Thyroid gland (tissue), 4 donors: Measurements from ENCODE around the gene KIF18A.

Experiments used
- POLR2A ChIP-seq, 2 donors: fragments of 450-650 bp; IDR thresholded peaks; one replicate each; pipeline ENCODE4 v1.6.1; 2017; ENCODE audit warnings: antibody characterized with exemption in 2 of 2, mild to moderate bottlenecking in 2 of 2, moderate library complexity in 1 of 2
- TF ChIP-seq, protein P1 (sequence below), 6 experiments: fragments of 200-600 bp in 3 of 6; fragments of 450-650 bp in 3 of 6; sonication (generic) in 3 of 6; IDR thresholded peaks; one replicate each; pipeline ENCODE4 v1.5.1; 2016 to 2019; ENCODE audit warnings: antibody characterized with exemption in 6 of 6, mild to moderate bottlenecking in 2 of 6, inconsistent platforms in 1 of 6, moderate library complexity in 1 of 6

DNA sequence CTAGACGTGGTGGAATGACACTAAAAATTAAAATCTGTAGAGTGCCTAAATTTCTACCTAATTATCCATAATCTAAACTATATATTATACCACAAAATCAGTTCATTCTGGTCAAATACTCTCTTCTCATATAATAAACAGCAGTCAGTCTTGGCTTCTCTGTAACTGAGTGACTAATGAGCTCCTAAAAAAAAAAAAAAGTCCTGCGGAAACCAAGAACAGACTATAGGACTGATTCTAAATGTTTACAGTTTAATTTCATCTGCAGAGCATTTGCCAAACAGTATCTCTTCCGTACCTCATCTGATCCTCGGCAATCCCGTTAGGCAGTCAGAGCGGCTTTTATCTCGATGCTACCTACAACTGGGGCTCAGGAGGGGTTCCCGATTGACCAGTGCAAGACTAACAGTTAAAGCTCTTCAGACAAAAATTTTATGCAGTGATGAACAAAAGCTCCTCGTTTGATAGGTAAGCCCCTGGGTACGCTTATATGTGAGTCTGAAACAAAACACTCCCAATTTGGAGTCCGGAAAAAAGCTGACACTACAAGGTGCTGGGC lies 686 bp downstream of the KIF18A start:
- TF ChIP-seq POLR2A (IDR thresholded peaks at IDR 0.05), result no peak
- TF ChIP-seq, protein P1, sequence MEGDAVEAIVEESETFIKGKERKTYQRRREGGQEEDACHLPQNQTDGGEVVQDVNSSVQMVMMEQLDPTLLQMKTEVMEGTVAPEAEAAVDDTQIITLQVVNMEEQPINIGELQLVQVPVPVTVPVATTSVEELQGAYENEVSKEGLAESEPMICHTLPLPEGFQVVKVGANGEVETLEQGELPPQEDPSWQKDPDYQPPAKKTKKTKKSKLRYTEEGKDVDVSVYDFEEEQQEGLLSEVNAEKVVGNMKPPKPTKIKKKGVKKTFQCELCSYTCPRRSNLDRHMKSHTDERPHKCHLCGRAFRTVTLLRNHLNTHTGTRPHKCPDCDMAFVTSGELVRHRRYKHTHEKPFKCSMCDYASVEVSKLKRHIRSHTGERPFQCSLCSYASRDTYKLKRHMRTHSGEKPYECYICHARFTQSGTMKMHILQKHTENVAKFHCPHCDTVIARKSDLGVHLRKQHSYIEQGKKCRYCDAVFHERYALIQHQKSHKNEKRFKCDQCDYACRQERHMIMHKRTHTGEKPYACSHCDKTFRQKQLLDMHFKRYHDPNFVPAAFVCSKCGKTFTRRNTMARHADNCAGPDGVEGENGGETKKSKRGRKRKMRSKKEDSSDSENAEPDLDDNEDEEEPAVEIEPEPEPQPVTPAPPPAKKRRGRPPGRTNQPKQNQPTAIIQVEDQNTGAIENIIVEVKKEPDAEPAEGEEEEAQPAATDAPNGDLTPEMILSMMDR (IDR thresholded peaks at IDR 0.05), result no peak
